H9 (cell line): ENCODE results near the gene CDC14A. TPM values are rescaled to one million over a fixed set of nuclear protein-coding genes. Genes with fewer than 3 reads are reported as not detected.
"Not testable (repeated sequence)": the region's sequence is repeated elsewhere in the genome, so short reads cannot be mapped to it uniquely, and the experiment has no call there.

Experiments used
- DNase-seq: peaks from one replicate; pipeline ENCODE4 v3.0.0-alpha.2; 2017
- H2AFZ ChIP-seq: one replicate; pipeline ENCODE4 v1.6.1; 2013; ENCODE audit warnings: mild to moderate bottlenecking, low read length, control low read depth, moderate library complexity
- H2AK5ac ChIP-seq: 2 replicates; pipeline ENCODE4 v1.6.1; 2013; ENCODE audit warnings: low read length, control low read depth, mixed read lengths; ENCODE audit not compliant: insufficient read length
- H2BK120ac ChIP-seq: one replicate; pipeline ENCODE4 v1.6.1; 2013; ENCODE audit warnings: low read depth, mild to moderate bottlenecking, low read length, control low read depth, inconsistent platforms; ENCODE audit not compliant: poor library complexity, severe bottlenecking
- H2BK12ac ChIP-seq: 2 replicates; pipeline ENCODE4 v1.6.1; 2013; ENCODE audit warnings: low read length, control low read depth, mixed read lengths, low read depth; ENCODE audit not compliant: insufficient read length
- H2BK15ac ChIP-seq: 2 replicates; pipeline ENCODE4 v1.6.1; 2013; ENCODE audit warnings: low read depth, low read length, control low read depth
- H2BK20ac ChIP-seq: one replicate; pipeline ENCODE4 v1.6.1; 2013; ENCODE audit warnings: low read depth, mild to moderate bottlenecking, low read length, control low read depth, inconsistent platforms; ENCODE audit not compliant: poor library complexity, severe bottlenecking
- H2BK5ac ChIP-seq: 2 replicates; pipeline ENCODE4 v1.6.1; 2013; ENCODE audit warnings: low read length, control low read depth, mixed read lengths; ENCODE audit not compliant: insufficient read length
- H3K14ac ChIP-seq: 2 replicates; pipeline ENCODE4 v1.6.1; 2013; ENCODE audit warnings: low read length, control low read depth; ENCODE audit not compliant: insufficient read depth
- H3K18ac ChIP-seq: 2 replicates; pipeline ENCODE4 v1.6.1; 2013; ENCODE audit warnings: low read depth, mild to moderate bottlenecking, mixed read lengths, low read length, control low read depth; ENCODE audit not compliant: insufficient read length
- H3K23ac ChIP-seq: 2 replicates; pipeline ENCODE4 v1.6.1; 2013; ENCODE audit warnings: low read length, control low read depth, mixed read lengths, low read depth; ENCODE audit not compliant: insufficient read length
- H3K23me2 ChIP-seq: 2 replicates; pipeline ENCODE4 v1.6.1; 2013; ENCODE audit warnings: low read depth, mild to moderate bottlenecking, mixed read lengths, low read length, control low read depth; ENCODE audit not compliant: insufficient read length, poor library complexity, severe bottlenecking
- H3K27ac ChIP-seq: 2 replicates; pipeline ENCODE4 v1.5.1; 2013; ENCODE audit warnings: low read length, control low read depth, mixed read lengths, low read depth; ENCODE audit not compliant: insufficient read length
- H3K27me3 ChIP-seq: 2 replicates; pipeline ENCODE4 v1.6.1; 2013; ENCODE audit warnings: low read length, control low read depth, inconsistent platforms; ENCODE audit not compliant: insufficient read depth
- H3K4ac ChIP-seq: 2 replicates; pipeline ENCODE4 v1.6.1; 2013; ENCODE audit warnings: low read depth, mild to moderate bottlenecking, control low read depth, inconsistent platforms, low read length, moderate library complexity
- H3K4me1 ChIP-seq: 2 replicates; pipeline ENCODE4 v1.6.1; 2013; ENCODE audit warnings: low read length, control low read depth, inconsistent platforms; ENCODE audit not compliant: insufficient read depth
- H3K4me2 ChIP-seq: 2 replicates; pipeline ENCODE4 v1.6.1; 2013; ENCODE audit warnings: low read length, control low read depth, mixed read lengths; ENCODE audit not compliant: insufficient read length, insufficient read depth
- H3K56ac ChIP-seq: 2 replicates; pipeline ENCODE4 v1.6.1; 2013; ENCODE audit warnings: low read depth, mild to moderate bottlenecking, mixed read lengths, low read length, control low read depth; ENCODE audit not compliant: insufficient read length
- H3K79me1 ChIP-seq: 2 replicates; pipeline ENCODE4 v1.6.1; 2013; ENCODE audit warnings: low read depth, mild to moderate bottlenecking, moderate library complexity, low read length, control low read depth, inconsistent platforms; ENCODE audit not compliant: insufficient read depth, poor library complexity, severe bottlenecking
- H3K79me2 ChIP-seq: 2 replicates; pipeline ENCODE4 v1.6.1; 2013; ENCODE audit warnings: low read length, control low read depth, inconsistent platforms; ENCODE audit not compliant: insufficient read depth
- H3K9ac ChIP-seq: 2 replicates; pipeline ENCODE4 v1.6.1; 2013; ENCODE audit warnings: low read length, control low read depth, mixed read lengths; ENCODE audit not compliant: insufficient read length; ENCODE audit errors: extremely low read depth
- H3K9me3 ChIP-seq: one replicate; pipeline ENCODE4 v1.6.1; 2013; ENCODE audit warnings: low read depth, low read length, inconsistent platforms; ENCODE audit not compliant: control insufficient read depth
- H3T11ph ChIP-seq: one replicate; pipeline ENCODE4 v1.6.1; 2013; ENCODE audit warnings: mild to moderate bottlenecking, low read length, control low read depth, inconsistent platforms
- H4K20me1 ChIP-seq: one replicate; pipeline ENCODE4 v1.6.1; 2013; ENCODE audit not compliant: control insufficient read depth, insufficient read length, insufficient read depth
- H4K5ac ChIP-seq: 2 replicates; pipeline ENCODE4 v1.6.1; 2013; ENCODE audit warnings: low read depth, mild to moderate bottlenecking, mixed read lengths, low read length, control low read depth; ENCODE audit not compliant: insufficient read length
- H4K8ac ChIP-seq: replicated peaks from 2 replicates; pipeline ENCODE4 v1.6.1; 2013; ENCODE audit warnings: low read length, control low read depth, mixed read lengths, low read depth; ENCODE audit not compliant: insufficient read length
- H4K91ac ChIP-seq: 2 replicates; pipeline ENCODE4 v1.6.1; 2013; ENCODE audit warnings: low read depth, mild to moderate bottlenecking, moderate library complexity, mixed read lengths, low read length, control low read depth; ENCODE audit not compliant: insufficient read length
- H3K27ac Mint-ChIP-seq, 3 experiments: 2 replicates in 2 of 3; 3 replicates in 1 of 3; pipeline ENCODE4 v1.8.0; 2020 to 2021; ENCODE audit warnings: mixed read lengths in 3 of 3, mild to moderate bottlenecking in 1 of 3, moderate library complexity in 1 of 3
- H3K27me3 Mint-ChIP-seq: 2 replicates; pipeline ENCODE4 v1.8.0; 2021; ENCODE audit warnings: low read depth, mild to moderate bottlenecking, moderate library complexity, mixed read lengths
- H3K36me3 Mint-ChIP-seq, 3 experiments: 2 replicates in 2 of 3; 3 replicates in 1 of 3; pipeline ENCODE4 v1.8.0; 2020 to 2021; ENCODE audit warnings: low read depth in 3 of 3, mixed read lengths in 3 of 3; ENCODE audit not compliant: insufficient read depth in 1 of 3
- H3K4me1 Mint-ChIP-seq, 2 experiments: 2 replicates each; pipeline ENCODE4 v1.8.0; 2020; ENCODE audit warnings: mixed read lengths in 2 of 2
- H3K4me3 Mint-ChIP-seq, 2 experiments: 2 replicates in 1 of 2; 3 replicates in 1 of 2; pipeline ENCODE4 v1.8.0; 2020 to 2021; ENCODE audit warnings: mild to moderate bottlenecking in 2 of 2, mixed read lengths in 2 of 2, moderate library complexity in 1 of 2
- H3K9me3 Mint-ChIP-seq, 2 experiments: 2 replicates in 1 of 2; 3 replicates in 1 of 2; pipeline ENCODE4 v1.8.0; 2020; ENCODE audit warnings: mild to moderate bottlenecking in 2 of 2, mixed read lengths in 2 of 2, moderate library complexity in 1 of 2
- WGBS: extraction: QIAGEN DNeasy Blood & Tissue Kit; methylation state at CpG from one replicate; pipeline ENCODE4 v1.1.7; 2013; ENCODE audit warnings: missing lambda C conversion rate, low lambda C conversion rate, mixed read lengths; ENCODE audit not compliant: insufficient read length; ENCODE audit errors: extremely low coverage; 5-methylcytosine and 5-hydroxymethylcytosine counted together
- total RNA-seq: library from RNA; stranded (reverse); gene quantifications from 2 replicates; pipeline ENCODE4 v1.2.1, GENCODE V29; 2021
- TF ChIP-seq, protein P1 (sequence below): fragments of 200-600 bp; sonication (generic); conservative IDR thresholded peaks from 3 replicates; pipeline ENCODE4 v1.8.0; 2021; ENCODE audit warnings: antibody characterized with exemption, mild to moderate bottlenecking

The CDC14A gene
- total RNA-seq, 1 experiment from 2014 or later, result 8.9 TPM

DNA sequence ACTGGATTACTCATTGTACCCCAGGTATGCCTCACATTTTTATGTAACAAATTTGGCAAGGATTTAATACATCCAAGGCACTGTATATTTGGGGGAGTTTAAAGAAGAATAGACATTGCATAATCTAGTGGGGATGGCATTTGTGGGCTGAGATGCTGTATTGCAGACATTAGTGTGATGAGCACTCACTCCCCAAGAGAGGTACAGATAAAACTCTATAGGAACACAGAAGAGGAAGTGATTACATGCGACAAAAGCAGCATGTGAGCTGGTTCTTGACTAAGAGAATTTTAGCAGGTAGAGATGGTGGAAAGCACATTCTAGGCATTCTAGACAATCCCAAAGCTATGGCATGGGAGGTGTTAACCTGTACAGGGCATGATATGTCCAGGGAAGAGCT, 24.2 kb upstream of the CDC14A start:
- Histone ChIP-seq H2BK15ac (no peak overlapping the region), H3K9ac (no peak overlapping the region), H3K4ac (no peak overlapping the region), H3K18ac (no peak overlapping the region), H2AK5ac (no peak overlapping the region), H4K91ac (no peak overlapping the region), H3T11ph (no peak overlapping the region), H4K5ac (no peak overlapping the region), H2BK5ac (no peak overlapping the region), H3K79me2 (no peaks in the 10 kb centered on the region), H3K23ac (no peak overlapping the region), H2BK20ac (no peak overlapping the region), H3K56ac (no peak overlapping the region), H3K27ac (no peak overlapping the region), H3K23me2 (no peaks in the 10 kb centered on the region), H4K8ac (no peak overlapping the region), H3K9me3 (no peaks in the 10 kb centered on the region), H2AFZ (no peak overlapping the region), H3K4me1 (peaks cover 6% of the 10 kb centered on the region), H3K79me1 (no peaks in the 10 kb centered on the region), H4K20me1 (no peaks in the 10 kb centered on the region), H3K14ac (no peak overlapping the region), H2BK120ac (no peak overlapping the region), H3K27me3 (no peaks in the 10 kb centered on the region), H2BK12ac (no peak overlapping the region), H3K4me2 (no peak overlapping the region)
- Mint-ChIP-seq H3K27me3 (no peaks in the 10 kb centered on the region), H3K4me3 (no peak overlapping the region), H3K27ac (no peak overlapping the region), H3K4me1 (peaks cover 18 to 21% of the 10 kb centered on the region in 2 experiments), H3K36me3 (no peaks in the 10 kb centered on the region), H3K9me3 (no peaks in the 10 kb centered on the region)
- WGBS, result no CpG with 5 or more reads among the region's 1 CpG
- TF ChIP-seq, protein P1, sequence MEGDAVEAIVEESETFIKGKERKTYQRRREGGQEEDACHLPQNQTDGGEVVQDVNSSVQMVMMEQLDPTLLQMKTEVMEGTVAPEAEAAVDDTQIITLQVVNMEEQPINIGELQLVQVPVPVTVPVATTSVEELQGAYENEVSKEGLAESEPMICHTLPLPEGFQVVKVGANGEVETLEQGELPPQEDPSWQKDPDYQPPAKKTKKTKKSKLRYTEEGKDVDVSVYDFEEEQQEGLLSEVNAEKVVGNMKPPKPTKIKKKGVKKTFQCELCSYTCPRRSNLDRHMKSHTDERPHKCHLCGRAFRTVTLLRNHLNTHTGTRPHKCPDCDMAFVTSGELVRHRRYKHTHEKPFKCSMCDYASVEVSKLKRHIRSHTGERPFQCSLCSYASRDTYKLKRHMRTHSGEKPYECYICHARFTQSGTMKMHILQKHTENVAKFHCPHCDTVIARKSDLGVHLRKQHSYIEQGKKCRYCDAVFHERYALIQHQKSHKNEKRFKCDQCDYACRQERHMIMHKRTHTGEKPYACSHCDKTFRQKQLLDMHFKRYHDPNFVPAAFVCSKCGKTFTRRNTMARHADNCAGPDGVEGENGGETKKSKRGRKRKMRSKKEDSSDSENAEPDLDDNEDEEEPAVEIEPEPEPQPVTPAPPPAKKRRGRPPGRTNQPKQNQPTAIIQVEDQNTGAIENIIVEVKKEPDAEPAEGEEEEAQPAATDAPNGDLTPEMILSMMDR, result no peak
- no peak for DNase-seq

DNA sequence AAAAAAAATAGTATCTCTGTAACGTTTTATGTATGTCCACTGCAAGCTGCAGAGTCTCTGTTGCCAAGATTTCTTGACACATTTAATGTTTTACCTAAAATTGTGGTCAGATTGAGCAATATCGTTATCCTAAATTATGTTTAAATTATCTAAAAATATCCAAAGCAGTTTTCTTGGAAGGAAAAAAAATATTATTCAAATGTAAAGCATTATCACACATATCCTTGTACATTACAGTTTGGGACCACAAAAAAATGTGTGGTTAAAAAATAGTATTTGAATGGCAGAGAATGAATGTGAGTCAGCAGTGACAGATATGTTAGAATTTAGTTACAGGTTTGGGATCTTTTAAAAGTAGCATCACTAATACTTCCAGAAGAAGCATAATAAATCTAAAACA, 21.2 kb upstream of the CDC14A start:
- H2AFZ ChIP-seq, H3K27ac Mint-ChIP-seq, H3T11ph ChIP-seq, H3K9me3 Mint-ChIP-seq, H4K20me1 ChIP-seq, H3K23ac ChIP-seq, H4K91ac ChIP-seq, H3K79me1 ChIP-seq, H2BK120ac ChIP-seq, H3K56ac ChIP-seq, H3K27ac ChIP-seq, H3K9me3 ChIP-seq, H3K4me1 ChIP-seq, H4K8ac ChIP-seq, H3K4ac ChIP-seq, DNase-seq, H2BK5ac ChIP-seq, H3K27me3 ChIP-seq, H3K9ac ChIP-seq, H4K5ac ChIP-seq, H2AK5ac ChIP-seq, H3K18ac ChIP-seq, H2BK15ac ChIP-seq, H3K23me2 ChIP-seq, H3K4me2 ChIP-seq, H3K4me3 Mint-ChIP-seq, H3K27me3 Mint-ChIP-seq, H3K14ac ChIP-seq, H2BK12ac ChIP-seq, H3K36me3 Mint-ChIP-seq, H2BK20ac ChIP-seq, H3K79me2 ChIP-seq: not testable (repeated sequence)
- WGBS, result no CpG with 5 or more reads among the region's 2 CpGs
- peaks cover 8 to 12% of the 10 kb centered on the region in 2 experiments for H3K4me1 Mint-ChIP-seq
